SK-N-SH (cell line): Measurements from ENCODE around the gene AKT1. TPM values are rescaled to one million over a fixed set of nuclear protein-coding genes. Genes with fewer than 3 reads are reported as not detected.

Experiments used
- CTCF ChIA-PET: fragments of 300-600, 350-600 bp; formaldehyde crosslinking; extraction: SDS; loops from one replicate; lab custom pipeline; 2021; lab: Yijun Ruan, JAX
- POLR2A ChIA-PET: fragments of 350-600 bp; sonication (Branson Sonifier 250); formaldehyde crosslinking; extraction: SDS; loops from one replicate; lab custom pipeline; 2020; ENCODE audit warnings: antibody characterized with exemption, inconsistent platforms; lab: Yijun Ruan, JAX
- DNase-seq: peaks from one replicate; pipeline ENCODE4 v3.0.0; 2012
- H2AFZ ChIP-seq: fragments of 200-600 bp; sonication (generic); 2 replicates; pipeline ENCODE4 v1.8.1; 2016; ENCODE audit warnings: antibody characterized with exemption, mild to moderate bottlenecking, low read depth
- H3F3A ChIP-seq: fragments of 200-600 bp; sonication (generic); replicated peaks from 2 replicates; pipeline ENCODE3; 2016; ENCODE audit warnings: antibody characterized with exemption, mild to moderate bottlenecking; ENCODE audit not compliant: insufficient read depth
- H3K27ac ChIP-seq, 2 experiments: fragments of 200-500 bp in 1 of 2; fragments of 200-600 bp in 1 of 2; sonication (Bioruptor generic) in 1 of 2; sonication (generic), shearing (Covaris generic) in 1 of 2; 2 replicates each; pipeline versions ENCODE4 v1.5.1 to v1.6.1; 2014 to 2016; ENCODE audit warnings: low read depth in 2 of 2, inconsistent platforms in 1 of 2, low read length in 1 of 2, mild to moderate bottlenecking in 1 of 2, mixed read lengths in 1 of 2
- H3K27me3 ChIP-seq: fragments of 200-600 bp; sonication (generic), shearing (Covaris generic); 2 replicates; pipeline ENCODE4 v1.6.1; 2016; ENCODE audit warnings: mixed run types; ENCODE audit not compliant: insufficient read depth
- H3K36me3 ChIP-seq, 2 experiments: fragments of 200-500 bp in 1 of 2; fragments of 200-600 bp in 1 of 2; sonication (Bioruptor generic) in 1 of 2; sonication (generic) in 1 of 2; replicated peaks in 1 of 2; 2 replicates each; pipeline versions ENCODE3 to v1.5.1; 2014 to 2016; ENCODE audit warnings: low read length in 1 of 2, mild to moderate bottlenecking in 1 of 2; ENCODE audit not compliant: insufficient read depth in 2 of 2, control insufficient read depth in 1 of 2
- H3K4me1 ChIP-seq, 2 experiments: fragments of 200-500 bp in 1 of 2; fragments of 200-600 bp in 1 of 2; sonication (Bioruptor generic) in 1 of 2; sonication (generic), shearing (Covaris generic) in 1 of 2; 2 replicates each; pipeline versions ENCODE4 v1.5.1 to v1.6.1; 2014 to 2016; ENCODE audit warnings: low read depth in 1 of 2, low read length in 1 of 2, mixed run types in 1 of 2; ENCODE audit not compliant: insufficient read depth in 2 of 2, control insufficient read depth in 1 of 2
- H3K4me2 ChIP-seq: fragments of 200-600 bp; sonication (generic), shearing (Covaris generic); 2 replicates; pipeline ENCODE4 v1.6.1; 2017; ENCODE audit warnings: mixed run types
- H3K4me3 ChIP-seq, 2 experiments: fragments of 200-500 bp in 1 of 2; fragments of 200-600 bp in 1 of 2; sonication (Bioruptor generic) in 1 of 2; sonication (generic), shearing (Covaris generic) in 1 of 2; 2 replicates each; pipeline versions ENCODE4 v1.5.1 to v1.8.1; 2014 to 2016; ENCODE audit warnings: low read depth in 2 of 2, inconsistent platforms in 1 of 2, low read length in 1 of 2, mild to moderate bottlenecking in 1 of 2, mixed read lengths in 1 of 2, moderate library complexity in 1 of 2
- H3K79me2 ChIP-seq: fragments of 200-600 bp; sonication (generic); 2 replicates; pipeline ENCODE4 v1.8.1; 2017; ENCODE audit warnings: mild to moderate bottlenecking; ENCODE audit not compliant: insufficient read depth
- H3K9ac ChIP-seq: fragments of 200-600 bp; sonication (generic); 2 replicates; pipeline ENCODE4 v1.6.1; 2017; ENCODE audit warnings: mixed run types
- H3K9me2 ChIP-seq: fragments of 200-600 bp; sonication (generic); 2 replicates; pipeline ENCODE4 v1.6.1; 2017; ENCODE audit warnings: mixed run types
- H3K9me3 ChIP-seq: fragments of 200-600 bp; sonication (generic); 2 replicates; pipeline ENCODE4 v1.6.1; 2017; ENCODE audit warnings: mixed run types, mild to moderate bottlenecking, moderate library complexity
- H4K20me1 ChIP-seq: fragments of 200-600 bp; sonication (generic); 2 replicates; pipeline ENCODE4 v1.6.1; 2017; ENCODE audit warnings: mild to moderate bottlenecking, mixed run types; ENCODE audit not compliant: insufficient read depth
- CHD2 ChIP-seq: fragments of 150-350 bp; IDR thresholded peaks from 2 replicates; pipeline ENCODE4 v1.6.1; 2018; ENCODE audit warnings: low read length; ENCODE audit not compliant: partially characterized antibody
- CTCF ChIP-seq: fragments of 200-600 bp; sonication (generic); IDR thresholded peaks from 2 replicates; pipeline ENCODE4 v1.6.1; 2017; ENCODE audit warnings: antibody characterized with exemption, mild to moderate bottlenecking, moderate library complexity
- ELF1 ChIP-seq: IDR thresholded peaks from 2 replicates; pipeline ENCODE4 v1.4.0; 2012
- EP300 ChIP-seq, 2 experiments: IDR thresholded peaks; 2 replicates each; pipeline versions ENCODE4 v1.4.0 to v1.6.1; 2012; ENCODE audit warnings: borderline replicate concordance in 1 of 2, low read depth in 1 of 2, low read length in 1 of 2
- EZH2phosphoT487 ChIP-seq: fragments of 200-600 bp; sonication (generic); IDR thresholded peaks from 2 replicates; pipeline ENCODE4 v1.6.1; 2017; ENCODE audit warnings: low read depth, mixed run types, mild to moderate bottlenecking, antibody characterized with exemption, moderate library complexity, borderline replicate concordance
- FOSL2 ChIP-seq: IDR thresholded peaks from 2 replicates; pipeline ENCODE4 v1.4.0; 2012; ENCODE audit warnings: low read depth, mild to moderate bottlenecking, moderate library complexity, borderline replicate concordance
- FOXJ3 ChIP-seq: sonication (generic); formaldehyde crosslinking; IDR thresholded peaks from 2 replicates; pipeline ENCODE4 v1.5.1; 2020; ENCODE audit warnings: mild to moderate bottlenecking, missing genetic modification reagents
- FOXM1 ChIP-seq: IDR thresholded peaks from 2 replicates; pipeline ENCODE4 v1.4.0; 2012; ENCODE audit warnings: low read depth, mild to moderate bottlenecking
- GABPA ChIP-seq: IDR thresholded peaks from 2 replicates; pipeline ENCODE4 v1.4.0; 2012; ENCODE audit warnings: low read depth, mild to moderate bottlenecking
- MAX ChIP-seq: IDR thresholded peaks from 2 replicates; pipeline ENCODE4 v1.4.0; 2012; ENCODE audit warnings: low read depth
- PBX3 ChIP-seq: IDR thresholded peaks from 2 replicates; pipeline ENCODE4; 2012
- POLR2AphosphoS5 ChIP-seq: IDR thresholded peaks from 2 replicates; pipeline ENCODE4 v1.6.1; 2012; ENCODE audit warnings: low read depth, low read length
- SIN3A ChIP-seq: IDR thresholded peaks from 2 replicates; pipeline ENCODE4 v1.6.1; 2012; ENCODE audit warnings: low read depth, mild to moderate bottlenecking, low read length, moderate library complexity, borderline replicate concordance
- TCF12 ChIP-seq: IDR thresholded peaks from 2 replicates; pipeline ENCODE4 v1.4.0; 2012
- TEAD4 ChIP-seq: IDR thresholded peaks from 2 replicates; pipeline ENCODE4 v1.4.0; 2012; ENCODE audit warnings: mild to moderate bottlenecking, borderline replicate concordance; ENCODE audit not compliant: insufficient read depth
- USF1 ChIP-seq: IDR thresholded peaks from 2 replicates; pipeline ENCODE4 v1.4.0; 2012; ENCODE audit warnings: low read depth, borderline replicate concordance
- WGBS: methylation state at CpG from one replicate; pipeline ENCODE4 v1.1.6; 2017; ENCODE audit warnings: low lambda C conversion rate; 5-methylcytosine and 5-hydroxymethylcytosine counted together
- polyA plus RNA-seq, 3 experiments: library from polyadenylated mRNA; depleted of rRNA; stranded (reverse); fragments of >200 nt; gene quantifications; 2 replicates each; pipeline ENCODE4 v1.2.3, GENCODE V29; 2012
- TF ChIP-seq, protein P1 (sequence below): IDR thresholded peaks from 2 replicates; pipeline ENCODE4 v1.4.0; 2012; ENCODE audit warnings: low read depth, borderline replicate concordance
- TF ChIP-seq, protein P2 (sequence below): fragments of 150-350 bp; IDR thresholded peaks from 2 replicates; pipeline ENCODE4 v1.6.1; 2016; ENCODE audit warnings: mild to moderate bottlenecking, low read depth, low read length

The AKT1 gene
- polyA plus RNA-seq, 1 of the 3 experiments (the other 2 are of a cell fraction): 198 TPM

DNA sequence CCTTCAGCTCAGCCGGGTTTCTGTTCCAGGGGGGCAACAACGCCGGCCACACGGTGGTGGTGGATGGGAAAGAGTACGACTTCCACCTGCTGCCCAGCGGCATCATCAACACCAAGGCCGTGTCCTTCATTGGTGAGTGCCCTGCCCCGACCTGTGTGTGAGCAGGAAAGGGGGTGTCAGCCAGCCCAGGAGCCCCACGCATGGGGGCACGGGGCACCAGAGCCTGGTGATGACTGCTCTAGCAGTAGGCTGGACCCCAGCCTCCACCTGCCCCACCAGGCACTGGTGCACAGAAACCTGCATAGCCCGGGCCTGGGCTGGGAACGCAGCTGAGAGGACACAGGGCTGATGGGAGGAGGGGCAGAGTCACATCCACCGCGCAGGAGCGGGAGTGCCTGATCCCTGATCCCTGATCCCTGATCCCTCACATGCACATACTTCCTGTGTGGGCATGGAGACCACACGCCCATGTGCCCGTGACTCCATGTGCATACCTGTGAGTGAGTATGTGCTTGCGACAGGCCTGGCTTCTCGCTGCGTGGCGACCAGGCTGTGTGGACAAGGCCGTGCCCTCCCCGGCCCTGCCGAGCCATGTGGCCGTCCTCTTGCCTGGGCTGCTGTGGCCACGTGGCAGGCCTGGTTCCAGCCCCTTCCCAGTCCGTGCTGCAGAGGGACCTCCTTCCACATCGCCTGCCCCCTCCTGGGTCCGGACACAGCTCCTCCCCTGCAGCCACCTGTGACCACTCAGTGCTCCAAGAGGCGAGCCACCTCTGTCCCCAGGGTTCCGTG, 60.4 kb downstream of the AKT1 start:
- Histone ChIP-seq H3K27me3 (no peaks in the 10 kb centered on the region), H4K20me1 (no peaks in the 10 kb centered on the region), H2AFZ (no peak overlapping the region), H3K36me3 (no peaks in the 10 kb centered on the region), H3K4me3 (no peak overlapping the region), H3K9ac (no peak overlapping the region), H3K9me2 (no peaks in the 10 kb centered on the region), H3K9me3 (no peaks in the 10 kb centered on the region), H3K4me1 (peaks cover 0 to 6% of the 10 kb centered on the region in 2 experiments; a peak in 1 of 4 replicates), H3F3A (no peaks in the 10 kb centered on the region), H3K79me2 (no peaks in the 10 kb centered on the region), H3K27ac (no peak overlapping the region), H3K4me2 (no peak overlapping the region)
- TF ChIP-seq CHD2: no peak
- TF ChIP-seq, protein P1, sequence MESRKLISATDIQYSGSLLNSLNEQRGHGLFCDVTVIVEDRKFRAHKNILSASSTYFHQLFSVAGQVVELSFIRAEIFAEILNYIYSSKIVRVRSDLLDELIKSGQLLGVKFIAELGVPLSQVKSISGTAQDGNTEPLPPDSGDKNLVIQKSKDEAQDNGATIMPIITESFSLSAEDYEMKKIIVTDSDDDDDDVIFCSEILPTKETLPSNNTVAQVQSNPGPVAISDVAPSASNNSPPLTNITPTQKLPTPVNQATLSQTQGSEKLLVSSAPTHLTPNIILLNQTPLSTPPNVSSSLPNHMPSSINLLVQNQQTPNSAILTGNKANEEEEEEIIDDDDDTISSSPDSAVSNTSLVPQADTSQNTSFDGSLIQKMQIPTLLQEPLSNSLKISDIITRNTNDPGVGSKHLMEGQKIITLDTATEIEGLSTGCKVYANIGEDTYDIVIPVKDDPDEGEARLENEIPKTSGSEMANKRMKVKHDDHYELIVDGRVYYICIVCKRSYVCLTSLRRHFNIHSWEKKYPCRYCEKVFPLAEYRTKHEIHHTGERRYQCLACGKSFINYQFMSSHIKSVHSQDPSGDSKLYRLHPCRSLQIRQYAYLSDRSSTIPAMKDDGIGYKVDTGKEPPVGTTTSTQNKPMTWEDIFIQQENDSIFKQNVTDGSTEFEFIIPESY: no peak
- no peak for TF ChIP-seq EP300 (IDR thresholded peaks at IDR 0.05; ENCODE audit: borderline replicate concordance in 1 of 2, low read depth in 1 of 2, low read length in 1 of 2)
- no peak for TF ChIP-seq TEAD4
- no peak for TF ChIP-seq USF1
- TF ChIP-seq POLR2AphosphoS5: no peak
- TF ChIP-seq FOXM1: no peak
- TF ChIP-seq, protein P2, sequence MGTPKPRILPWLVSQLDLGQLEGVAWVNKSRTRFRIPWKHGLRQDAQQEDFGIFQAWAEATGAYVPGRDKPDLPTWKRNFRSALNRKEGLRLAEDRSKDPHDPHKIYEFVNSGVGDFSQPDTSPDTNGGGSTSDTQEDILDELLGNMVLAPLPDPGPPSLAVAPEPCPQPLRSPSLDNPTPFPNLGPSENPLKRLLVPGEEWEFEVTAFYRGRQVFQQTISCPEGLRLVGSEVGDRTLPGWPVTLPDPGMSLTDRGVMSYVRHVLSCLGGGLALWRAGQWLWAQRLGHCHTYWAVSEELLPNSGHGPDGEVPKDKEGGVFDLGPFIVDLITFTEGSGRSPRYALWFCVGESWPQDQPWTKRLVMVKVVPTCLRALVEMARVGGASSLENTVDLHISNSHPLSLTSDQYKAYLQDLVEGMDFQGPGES: no peak
- no peak for TF ChIP-seq CTCF
- TF ChIP-seq ELF1: no peak
- TF ChIP-seq MAX: no peak
- no peak for TF ChIP-seq EZH2phosphoT487
- no peak for TF ChIP-seq PBX3
- TF ChIP-seq TCF12: no peak
- no peak for TF ChIP-seq FOXJ3 (CRISPR knock-in tag)
- TF ChIP-seq FOSL2: no peak
- TF ChIP-seq GABPA: no peak
- no peak for TF ChIP-seq SIN3A
- WGBS: 88% methylated on average over 11 of the region's 31 CpGs
- CTCF ChIA-PET: interaction anchor here (1.2 to 4.4 kb wide), 4 partner anchors 11 to 41 kb away, joined by 3 to 21 read pairs (median 6); partner anchors contain the start of gene ADSS1
- POLR2A ChIA-PET: no interaction called here
- DNase-seq: no peak
